CMK (cell line): Measurements from ENCODE around the gene AKAP8L.

Source experiments
- DNase-seq: peaks from one replicate; pipeline ENCODE4 v3.0.0-alpha.2; 2010; ENCODE audit warnings: low read depth

Gene AKAP8L

DNA sequence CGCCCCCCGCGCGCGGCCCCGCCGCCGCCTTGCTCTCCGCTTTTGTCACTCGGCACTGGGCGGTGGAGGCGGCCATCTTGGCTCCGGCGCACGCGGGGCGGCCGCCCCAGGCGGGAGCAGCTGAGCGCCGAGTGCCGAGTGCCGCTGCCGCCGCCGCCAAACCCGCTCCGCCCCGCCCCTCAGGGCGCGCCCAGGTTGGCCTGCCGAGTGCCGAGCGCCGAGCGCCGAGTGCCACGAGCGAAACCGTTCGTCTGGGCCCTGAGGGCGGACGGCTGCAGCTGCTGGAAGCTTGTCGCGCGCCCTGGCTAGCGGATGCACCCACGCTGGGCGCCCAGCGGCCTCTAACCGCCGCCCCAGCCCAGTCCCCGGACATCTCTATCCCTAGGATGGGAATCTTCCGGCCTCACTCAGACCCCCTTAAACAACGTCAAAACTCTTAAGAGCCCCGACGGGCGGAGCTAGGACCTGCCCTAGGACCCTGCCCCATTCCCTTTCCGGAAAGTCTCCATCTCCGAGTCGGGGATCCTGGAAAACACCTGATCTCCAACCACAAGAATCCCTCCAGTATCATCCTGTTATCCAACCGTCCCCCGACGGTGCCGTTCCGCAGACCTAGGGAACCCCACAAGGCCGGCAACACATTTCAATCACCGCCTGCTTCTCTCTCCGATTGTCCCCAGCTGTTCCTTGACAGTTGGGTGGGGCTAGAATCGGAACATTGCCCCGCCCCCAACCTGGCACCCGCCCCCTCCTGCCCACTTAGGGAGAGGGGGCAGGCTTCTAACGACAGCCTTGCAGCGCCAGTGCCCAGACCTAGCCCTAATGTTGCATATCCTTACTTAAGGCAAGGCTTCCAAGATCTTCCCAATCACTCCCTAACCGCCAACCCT is 14.1 kb upstream of the AKAP8L start:
- peak; percentile 59 for DNase-seq

DNA sequence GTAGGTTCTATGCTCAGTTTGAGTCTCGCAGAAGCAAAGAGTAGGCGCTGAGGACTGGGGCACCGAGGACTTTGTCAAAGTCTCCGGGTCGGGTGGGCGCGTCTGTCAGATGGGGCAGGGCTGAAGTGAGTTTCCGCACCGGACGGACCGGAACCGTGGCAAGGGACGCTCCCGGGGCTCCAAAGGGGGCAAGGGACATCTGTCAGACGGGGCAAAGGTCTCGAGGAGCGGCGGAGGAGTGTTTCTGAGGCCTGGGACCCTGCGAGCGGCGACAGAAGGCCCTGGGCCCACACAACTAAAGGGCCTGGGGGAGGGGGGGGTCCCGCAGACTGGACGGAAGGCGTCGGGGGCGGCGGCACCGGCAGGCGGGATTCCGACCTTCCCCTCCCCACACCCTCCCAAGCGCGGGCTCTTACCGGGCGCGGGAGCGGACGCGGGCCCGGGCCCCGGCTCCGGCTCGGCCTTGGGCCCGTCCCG is 13.3 kb upstream of the AKAP8L start:
- no peak for DNase-seq

GRCh38 chr19:15431396-15432017 is 12.7 kb upstream of the AKAP8L start:
- DNase-seq: no peak

DNA sequence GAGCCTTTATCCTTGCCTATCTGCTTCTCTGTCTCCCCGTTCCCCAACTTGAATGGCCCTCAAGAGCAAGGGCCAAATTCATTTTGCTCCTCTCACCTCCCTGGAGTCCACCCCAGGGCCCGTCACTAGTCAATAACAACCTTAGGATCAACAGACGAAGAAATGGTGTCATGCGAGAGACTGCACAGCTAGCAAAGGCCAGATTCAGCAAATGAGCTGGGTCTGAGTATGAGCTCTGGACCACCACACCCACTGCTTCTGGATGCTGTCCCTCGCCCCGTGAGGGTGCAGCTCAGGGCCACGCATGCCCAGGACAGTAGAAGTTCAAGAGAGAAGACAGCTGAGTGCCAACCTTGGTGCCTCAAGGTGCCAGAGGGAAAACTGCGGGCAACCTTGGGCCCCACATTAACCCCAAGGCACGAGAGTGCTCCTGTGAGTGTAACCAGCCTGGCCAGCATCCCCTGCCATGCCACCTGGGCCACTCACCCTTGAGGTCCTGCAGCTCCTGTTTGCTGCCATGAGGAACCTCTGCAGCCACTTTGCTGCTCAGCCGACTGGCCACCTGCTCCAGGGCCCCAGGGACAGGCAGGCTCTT is 11.8 kb upstream of the AKAP8L start:
- no peak for DNase-seq

DNA sequence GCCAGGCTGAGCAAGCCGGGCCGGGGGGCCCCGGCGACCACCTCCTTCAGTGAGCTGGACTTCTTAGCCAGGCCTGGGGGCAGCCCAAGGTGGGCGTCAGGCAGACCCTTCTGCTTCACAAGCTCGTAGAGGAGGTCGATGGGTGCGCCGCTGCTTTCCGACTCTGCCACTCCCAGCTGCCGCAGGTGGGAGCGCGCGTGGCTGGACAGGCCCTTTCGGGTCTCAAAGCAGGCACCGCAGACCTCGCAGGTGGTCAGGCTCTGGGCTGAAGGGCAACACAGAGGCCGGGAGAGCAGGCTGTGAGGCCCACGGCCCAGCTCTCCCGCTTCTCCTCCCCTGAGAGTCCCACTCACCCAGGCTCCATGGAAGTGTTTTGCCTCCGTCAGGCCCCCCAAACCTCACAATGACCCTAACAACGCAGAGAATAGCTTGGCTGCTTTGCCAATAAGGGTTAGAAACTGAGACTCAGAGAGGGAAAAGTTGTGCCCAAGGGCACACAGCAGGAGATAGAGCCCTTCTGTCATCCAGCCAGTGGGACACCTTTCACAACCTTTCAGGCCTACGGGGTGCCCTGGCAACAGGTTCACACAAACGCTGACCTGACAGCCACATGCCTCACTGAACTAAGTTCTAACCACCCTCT is 11.2 kb upstream of the AKAP8L start:
- DNase-seq: no peak

DNA sequence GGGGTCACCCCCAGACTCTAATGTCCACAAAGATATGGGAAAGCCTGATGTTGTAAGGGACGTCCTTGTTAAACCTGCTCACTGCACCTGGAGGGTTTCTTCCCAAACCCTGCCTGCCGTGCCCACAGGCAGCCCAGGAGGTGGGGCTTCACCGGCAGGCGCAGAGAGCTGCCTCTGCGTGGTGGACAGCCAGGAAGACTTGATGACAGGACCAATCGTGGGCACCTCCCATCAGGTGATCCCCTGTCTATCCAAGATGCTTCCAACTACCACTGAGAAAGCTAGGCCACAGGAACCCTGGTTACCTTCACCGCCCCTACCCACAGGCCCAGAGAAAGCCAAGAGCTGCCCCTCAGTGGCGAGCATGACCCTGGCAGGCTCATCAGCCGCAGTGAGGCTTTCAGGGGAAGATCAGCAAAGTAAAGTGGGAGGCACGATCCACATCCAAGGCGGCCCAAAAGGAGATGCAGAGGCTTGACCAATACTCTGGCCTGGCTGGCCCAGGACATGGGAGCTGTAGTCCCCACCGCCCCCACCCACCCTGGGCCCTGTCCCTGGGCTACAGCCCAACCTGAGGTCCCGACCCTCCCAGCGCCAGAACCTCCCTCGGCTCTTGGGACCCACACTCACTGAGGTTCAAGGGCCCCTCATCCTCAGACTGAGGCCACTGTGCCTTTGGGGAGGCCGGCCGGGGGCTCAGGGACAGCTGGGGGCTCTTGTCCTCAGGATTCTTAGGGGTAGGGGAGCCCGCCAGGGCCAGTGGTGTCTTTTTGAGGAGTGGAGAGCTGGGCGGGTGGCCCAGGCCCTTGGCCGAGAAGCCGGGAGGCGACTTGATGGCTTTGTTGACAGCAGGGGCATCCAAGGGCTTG is 10.4 kb upstream of the AKAP8L start:
- no peak for DNase-seq

GRCh38 chr19:15427991-15428471 is 9.2 kb upstream of the AKAP8L start:
- no peak for DNase-seq

GRCh38 chr19:15427350-15427700 is 8.5 kb upstream of the AKAP8L start:
- DNase-seq: no peak

DNA sequence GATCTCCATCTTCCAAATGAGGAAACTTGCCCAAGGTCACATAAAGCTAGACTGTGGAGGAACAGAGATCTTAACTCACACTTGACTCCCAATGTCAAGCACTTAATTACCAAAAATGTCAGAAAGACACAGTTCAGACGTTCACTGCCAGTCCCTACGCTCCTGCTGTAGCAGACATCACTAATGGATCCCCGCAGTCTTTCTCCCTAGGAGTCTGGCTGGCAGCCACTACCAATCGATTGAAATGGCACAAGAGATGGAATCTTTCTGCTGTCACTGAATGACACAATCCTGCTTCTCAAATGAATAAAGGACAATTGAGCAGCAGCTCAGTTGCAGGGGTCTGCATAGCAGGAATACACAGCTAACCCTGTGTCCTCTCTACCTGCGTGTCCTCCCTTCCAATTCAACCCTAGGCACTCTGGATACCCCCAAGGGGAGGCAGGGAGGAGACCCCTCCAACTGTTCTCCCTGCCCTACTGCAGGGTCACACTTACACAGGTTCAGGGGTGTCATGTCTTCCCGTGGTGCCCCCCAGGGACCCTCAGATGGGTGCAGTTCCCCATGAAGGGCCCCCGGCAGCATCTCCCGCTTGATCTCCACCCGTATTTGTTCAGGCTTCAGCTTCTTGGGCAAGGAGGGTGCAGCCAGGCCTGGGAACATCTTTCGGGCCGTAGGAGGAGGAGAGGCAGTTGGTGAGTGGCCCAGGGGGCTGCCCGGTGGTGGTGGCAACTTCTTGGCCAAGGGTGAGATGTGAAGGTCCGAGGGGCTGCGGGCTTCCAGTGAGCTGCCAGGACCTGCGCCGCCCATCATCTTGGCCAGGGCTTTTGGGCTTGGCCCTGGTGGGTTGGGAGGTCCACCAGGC is 7.9 kb upstream of the AKAP8L start:
- no peak for DNase-seq

DNA sequence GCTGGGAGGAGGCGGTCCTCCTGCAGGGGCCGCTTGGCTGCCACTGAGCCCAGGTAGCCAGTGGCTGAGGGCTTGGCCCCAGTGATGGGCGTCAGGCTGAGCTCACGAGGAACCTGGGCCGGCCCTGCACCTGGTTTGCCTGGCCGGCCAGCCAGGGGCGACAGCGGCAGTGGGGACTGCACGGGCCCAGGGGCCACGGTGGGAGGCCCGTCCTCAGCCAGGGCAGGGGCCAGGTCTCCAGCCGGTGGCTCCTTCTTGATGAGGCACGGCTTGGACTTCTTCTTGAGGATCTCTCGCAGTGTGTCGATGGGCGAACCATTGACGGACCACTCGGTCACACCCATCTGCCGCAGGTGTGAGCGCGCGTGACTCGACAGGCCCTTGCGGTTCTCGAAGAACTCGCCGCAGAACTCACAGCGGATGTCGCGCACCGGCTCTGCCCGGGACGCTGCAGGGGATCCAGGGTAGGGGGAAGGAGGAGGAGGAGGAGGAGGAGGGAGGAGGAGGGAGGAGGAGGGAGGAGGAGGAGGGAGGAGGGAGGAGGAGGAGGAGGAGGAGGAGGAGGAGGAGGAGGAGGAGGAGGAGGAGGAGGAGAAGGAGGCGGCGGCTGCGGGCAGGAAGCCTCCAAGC is 6.6 kb upstream of the AKAP8L start:
- DNase-seq: no peak

GRCh38 chr19:15424692-15425272 is 6.0 kb upstream of the AKAP8L start:
- DNase-seq: no peak

- DNase-seq: no peak
Measured at GRCh38 chr19:15424121-15424520, 5.3 kb upstream of the AKAP8L start.

DNA sequence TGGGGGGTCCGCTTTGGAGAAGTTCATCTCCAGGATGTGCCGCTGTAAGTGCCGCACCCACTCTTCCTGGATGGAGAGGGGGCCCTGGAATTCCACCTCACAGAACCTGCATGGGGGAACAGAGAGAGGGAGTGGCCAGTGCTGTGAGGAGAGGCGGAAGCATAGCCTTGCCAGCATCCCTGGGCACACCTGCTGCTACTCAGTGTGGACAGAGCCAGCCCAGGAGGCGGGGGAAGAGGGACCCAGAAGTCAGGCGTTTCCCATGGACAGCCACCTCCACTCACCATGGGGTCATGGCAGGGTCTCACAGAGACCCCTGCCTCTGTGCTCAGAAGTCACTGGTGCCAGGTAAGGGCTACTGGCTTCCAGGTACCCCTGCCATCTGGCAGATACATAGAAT is 4.3 kb upstream of the AKAP8L start:
- DNase-seq: no peak

DNA sequence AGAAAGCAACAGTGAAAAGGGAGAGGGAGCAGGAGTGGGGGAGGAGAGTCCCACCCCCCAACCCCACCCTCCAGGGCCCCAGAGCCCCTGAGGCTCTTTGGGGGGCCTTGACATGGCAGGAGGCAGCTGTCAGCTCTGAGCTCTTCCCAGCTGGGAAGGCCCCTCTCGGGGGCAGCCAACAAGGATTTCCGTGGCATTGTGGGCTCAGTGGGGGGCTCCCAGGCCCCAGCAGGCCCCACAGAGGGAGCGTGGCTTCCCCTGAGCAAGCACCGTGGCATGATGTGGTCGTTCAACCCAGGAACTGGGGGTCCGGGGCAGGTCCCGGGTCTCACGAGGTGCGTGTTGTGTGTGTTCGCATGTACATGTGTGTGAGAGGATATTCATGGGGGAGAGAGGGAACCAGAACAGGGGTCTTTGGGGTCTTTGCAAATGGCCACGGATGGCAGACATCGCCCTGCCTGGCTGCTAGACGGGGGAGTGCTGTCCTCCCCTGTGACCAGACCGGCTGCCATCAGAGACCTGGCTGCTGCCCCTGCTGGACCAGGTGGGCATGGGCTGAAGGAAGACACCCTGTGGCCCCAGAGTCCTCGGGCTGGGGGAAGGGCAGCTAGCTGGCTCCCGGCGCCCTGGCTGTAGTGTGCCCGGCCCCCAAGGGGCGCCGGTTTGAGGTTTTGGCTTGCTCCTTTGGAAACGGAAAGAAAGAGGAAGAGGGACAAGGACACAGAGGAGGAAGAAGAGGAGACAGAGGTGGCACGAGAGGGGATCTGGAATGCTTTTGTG is 3.7 kb upstream of the AKAP8L start:
- no peak for DNase-seq

DNA sequence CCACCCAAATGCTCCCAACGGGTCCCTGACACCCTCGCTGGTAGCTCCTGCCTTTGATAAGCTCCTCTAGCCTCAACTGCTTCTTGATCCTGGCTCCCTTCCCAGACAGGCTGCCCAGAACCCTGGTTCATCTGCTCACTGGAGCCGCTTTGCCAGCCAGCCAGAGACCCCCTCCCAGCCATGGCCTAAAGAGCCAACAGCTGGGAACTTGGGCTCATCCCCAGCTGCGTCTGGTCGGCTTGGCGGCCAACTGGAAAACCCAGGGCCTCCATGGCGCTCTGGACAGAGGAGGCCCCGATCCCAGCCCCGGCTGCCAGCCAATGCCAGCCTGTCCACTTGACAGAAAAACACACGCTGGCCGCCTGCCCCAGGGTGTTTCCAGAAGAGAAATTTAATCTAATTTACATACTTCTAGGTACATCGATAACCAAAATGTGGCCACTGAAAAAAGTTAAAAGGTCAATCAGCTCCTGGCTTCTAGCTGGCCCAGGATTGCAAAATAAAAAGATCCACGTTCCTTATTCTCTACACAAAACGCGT is 3.0 kb upstream of the AKAP8L start:
- no peak for DNase-seq

GRCh38 chr19:15421136-15421695 is 2.4 kb upstream of the AKAP8L start:
- DNase-seq: no peak

GRCh38 chr19:15419413-15420025 is 731 bp upstream of the AKAP8L start:
- no peak for DNase-seq

DNA sequence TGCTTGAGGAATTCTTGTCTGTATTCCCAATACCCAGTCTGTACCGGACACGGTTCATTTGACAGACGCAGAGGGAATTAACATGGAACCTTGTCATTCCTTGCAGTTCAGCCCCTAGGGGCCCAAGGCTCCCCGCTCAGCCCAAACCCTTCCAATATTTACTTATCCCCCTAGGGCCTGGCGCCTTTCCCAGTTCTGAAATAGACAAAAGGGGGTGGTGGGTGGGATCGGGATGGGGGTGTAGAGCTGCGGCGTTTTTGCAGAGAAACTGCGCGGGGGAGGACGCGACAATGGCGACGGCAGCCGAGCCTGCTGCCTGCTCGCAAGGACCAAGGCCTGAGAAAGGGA is 583 bp downstream of the AKAP8L start:
- DNase-seq: no peak
